ENCODE data around the gene MCM6. TPM values are rescaled to one million over a fixed set of nuclear protein-coding genes. Genes with fewer than 3 reads are reported as not detected.
"Not testable (repeated sequence)": the region's sequence is repeated elsewhere in the genome, so short reads cannot be mapped to it uniquely, and the experiment has no call there.

MCM6 gene
- total and polyA plus RNA-seq, 2 experiments from 2014 or later: 16.4 to 21.4 TPM

DNA sequence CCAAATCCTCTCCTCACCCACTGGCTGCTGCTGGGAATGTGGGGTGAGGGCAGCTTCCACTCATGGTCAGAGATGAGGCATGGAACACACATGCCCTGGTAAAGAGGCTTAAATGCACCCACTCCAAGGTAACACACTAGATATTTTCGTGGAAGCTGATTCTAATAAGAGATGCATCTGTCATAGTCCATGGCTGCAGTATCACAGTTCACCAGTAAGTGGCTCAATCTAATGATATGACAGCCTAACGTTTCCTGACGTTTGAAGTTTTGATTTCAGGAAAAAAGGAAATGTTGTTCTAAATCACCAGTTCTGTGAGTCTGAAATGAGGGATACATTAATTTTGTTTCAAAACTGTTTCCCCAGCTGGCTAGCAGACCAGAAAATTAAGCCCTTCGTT lies 77.5 kb downstream of the MCM6 start:
- Histone ChIP-seq H3K4me3 (no peak overlapping the region), H2AFZ (no peak overlapping the region), H3K79me2 (ENCODE audit: insufficient read depth) (no peaks in the 10 kb centered on the region), H3K36me3 (ENCODE audit: low read depth) (no peaks in the 10 kb centered on the region), H3K9me3 (ENCODE audit: low read depth) (no peaks in the 10 kb centered on the region), H3K27me3 (replicated peaks; ENCODE audit: insufficient read depth) (no peaks in the 10 kb centered on the region), H3K27ac (no peak overlapping the region), H3K4me2 (ENCODE audit: unreplicated experiment) (no peak overlapping the region), H3F3A (ENCODE audit: insufficient read depth) (no peaks in the 10 kb centered on the region), H3K4me1 (ENCODE audit: insufficient read depth) (no peaks in the 10 kb centered on the region), H3K9me2 (ENCODE audit: insufficient read depth) (no peaks in the 10 kb centered on the region), H3K9ac (no peak overlapping the region), H4K20me1 (ENCODE audit: insufficient read depth) (no peaks in the 10 kb centered on the region)
- no peak for TF ChIP-seq EZH2 (IDR thresholded peaks at IDR 0.05; ENCODE audit: insufficient read depth, poor library complexity, severe bottlenecking)
- peak; percentile 30 for DNase-seq
- in situ Hi-C loops (cut with MboI): no loop called here
- WGBS, 2 experiments (ENCODE audit: low coverage in 1 of 2, low lambda C conversion rate in 2 of 2, missing lambda C conversion rate in 2 of 2): 34 to 50% methylated on average over 4 of the region's 4 CpGs

DNA sequence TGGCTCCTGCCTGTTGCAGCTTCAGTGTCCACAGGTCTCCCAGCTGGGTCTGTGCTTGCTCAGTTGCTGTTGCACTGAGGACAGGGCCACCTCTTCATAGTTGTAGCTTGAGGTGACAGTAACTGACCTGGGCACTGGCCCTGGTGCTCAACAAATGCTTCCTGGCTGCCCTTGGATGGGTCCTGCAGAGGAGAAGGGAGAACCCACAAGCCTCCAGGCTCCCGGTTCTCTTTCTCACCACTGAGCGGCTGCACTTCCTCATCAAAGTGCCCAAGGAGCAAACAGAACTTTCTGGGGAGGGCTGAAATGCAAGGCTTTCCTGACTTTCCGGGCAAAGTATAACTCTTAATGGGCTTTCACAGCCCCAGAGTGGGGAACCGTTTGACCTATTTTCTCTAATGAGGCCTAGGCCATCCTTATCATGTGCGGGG lies 78.0 kb downstream of the MCM6 start:
- no peaks in the 10 kb centered on the region for H3K4me1 ChIP-seq (ENCODE audit: insufficient read depth)
- no peak overlapping the region for H3K4me2 ChIP-seq (ENCODE audit: unreplicated experiment)
- no peaks in the 10 kb centered on the region for H4K20me1 ChIP-seq (ENCODE audit: insufficient read depth)
- H3K4me3 ChIP-seq: no peak overlapping the region
- TF ChIP-seq EZH2phosphoT487 (IDR thresholded peaks at IDR 0.05; ENCODE audit: insufficient read depth, low read depth): no peak
- TF ChIP-seq EZH2 (IDR thresholded peaks at IDR 0.05; ENCODE audit: insufficient read depth, poor library complexity, severe bottlenecking): no peak
- H3F3A ChIP-seq (ENCODE audit: insufficient read depth): no peaks in the 10 kb centered on the region
- no peaks in the 10 kb centered on the region for H3K9me2 ChIP-seq (ENCODE audit: insufficient read depth)
- H3K9ac ChIP-seq: no peak overlapping the region
- H3K27ac ChIP-seq: no peak overlapping the region
- H3K79me2 ChIP-seq (ENCODE audit: insufficient read depth): no peaks in the 10 kb centered on the region
- no peak overlapping the region for H2AFZ ChIP-seq
- 69 to 74% methylated on average over 5 of the region's 5 CpGs for WGBS, 2 experiments (ENCODE audit: low coverage in 1 of 2, low lambda C conversion rate in 2 of 2, missing lambda C conversion rate in 2 of 2)
- no peak for DNase-seq
- H3K36me3 ChIP-seq (ENCODE audit: low read depth): no peaks in the 10 kb centered on the region
- in situ Hi-C loops (cut with MboI): no loop called here
- no peaks in the 10 kb centered on the region for H3K9me3 ChIP-seq (ENCODE audit: low read depth)
- H3K27me3 ChIP-seq (replicated peaks; ENCODE audit: insufficient read depth): no peaks in the 10 kb centered on the region

DNA sequence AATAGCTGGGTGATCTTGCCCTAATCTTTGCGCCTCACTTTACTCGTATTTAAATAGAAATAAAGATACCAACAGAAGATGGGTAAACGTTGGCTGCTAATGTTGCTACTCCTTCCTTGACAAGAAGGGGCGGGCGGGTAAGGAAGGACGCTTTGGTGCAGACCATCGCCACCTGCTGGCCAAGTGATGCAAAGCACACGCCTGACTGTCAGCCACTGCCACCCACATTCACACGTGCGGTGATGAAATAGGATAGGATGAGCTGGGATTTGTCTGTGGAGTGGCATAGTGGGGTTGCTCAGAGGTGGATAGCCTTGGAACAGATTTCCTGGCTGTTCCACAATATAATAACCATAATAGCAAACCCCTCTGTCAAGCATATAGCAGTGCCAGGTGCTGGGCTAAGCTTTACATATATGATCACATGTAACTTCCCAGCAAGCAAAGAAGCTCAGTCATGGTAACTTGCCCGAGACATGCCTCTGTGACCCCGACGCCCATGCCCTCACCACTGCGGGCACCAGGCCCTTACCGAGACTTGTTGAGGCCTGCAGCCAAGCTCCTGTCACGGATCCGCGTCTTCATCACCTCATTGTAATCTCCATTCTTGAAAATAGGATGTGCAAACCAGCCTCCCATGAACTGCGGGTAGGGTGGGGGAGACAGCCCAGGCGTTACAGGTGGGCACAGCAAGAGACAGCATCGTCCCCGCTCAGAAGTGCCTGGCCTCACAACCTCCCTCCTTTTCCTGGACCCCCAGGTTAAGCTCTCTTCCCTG lies 78.6 kb downstream of the MCM6 start:
- in situ Hi-C loops (cut with MboI): no loop called here
- no peaks in the 10 kb centered on the region for H4K20me1 ChIP-seq (ENCODE audit: insufficient read depth)
- no peaks in the 10 kb centered on the region for H3K9me2 ChIP-seq (ENCODE audit: insufficient read depth)
- H3K79me2 ChIP-seq (ENCODE audit: insufficient read depth): no peaks in the 10 kb centered on the region
- no peaks in the 10 kb centered on the region for H3K4me1 ChIP-seq (ENCODE audit: insufficient read depth)
- H3F3A ChIP-seq (ENCODE audit: insufficient read depth): no peaks in the 10 kb centered on the region
- no peak overlapping the region for H3K9ac ChIP-seq
- H3K36me3 ChIP-seq (ENCODE audit: low read depth): no peaks in the 10 kb centered on the region
- TF ChIP-seq EZH2phosphoT487 (IDR thresholded peaks at IDR 0.05; ENCODE audit: insufficient read depth, low read depth): no peak
- TF ChIP-seq EZH2 (IDR thresholded peaks at IDR 0.05; ENCODE audit: insufficient read depth, poor library complexity, severe bottlenecking): no peak
- peak overlapping the region; percentile 65; the same call in 1 of the 2 replicates for H2AFZ ChIP-seq
- DNase-seq: peak; percentile 91
- no peaks in the 10 kb centered on the region for H3K9me3 ChIP-seq (ENCODE audit: low read depth)
- H3K4me2 ChIP-seq (ENCODE audit: unreplicated experiment): no peak overlapping the region
- 43 to 46% methylated on average over 22 of the region's 22 CpGs for WGBS, 2 experiments (ENCODE audit: low coverage in 1 of 2, low lambda C conversion rate in 2 of 2, missing lambda C conversion rate in 2 of 2)
- H3K27me3 ChIP-seq (replicated peaks; ENCODE audit: insufficient read depth): no peaks in the 10 kb centered on the region
- no peak overlapping the region for H3K4me3 ChIP-seq
- H3K27ac ChIP-seq: no peak overlapping the region

DNA sequence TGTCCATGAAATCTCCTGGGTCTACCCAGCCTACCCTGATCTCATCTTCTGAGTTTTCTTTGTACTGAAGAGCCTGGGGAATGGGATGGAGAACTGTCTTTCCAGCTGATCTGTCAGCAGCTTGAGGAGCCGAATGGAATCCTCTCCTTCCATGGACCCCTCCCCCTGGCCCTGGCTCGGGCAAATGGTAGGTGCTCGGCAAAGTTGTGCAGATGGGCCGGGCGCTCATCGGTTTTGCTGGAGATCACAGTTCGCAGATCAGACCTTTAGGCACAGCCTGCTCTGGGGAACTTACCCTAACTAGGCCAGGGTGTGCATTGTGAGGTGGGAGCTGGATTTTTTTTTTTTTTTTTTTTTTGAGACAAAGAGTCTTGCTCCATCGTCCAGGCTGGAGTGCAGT lies 79.6 kb downstream of the MCM6 start:
- in situ Hi-C loops (cut with MboI): no loop called here
- Histone ChIP-seq H3F3A (ENCODE audit: insufficient read depth) (0 out of 2 replicates have a peak, but pooled peaks cover under 1% of the 10 kb centered on the region), H2AFZ (no peak overlapping the region), H3K79me2 (ENCODE audit: insufficient read depth) (no peaks in the 10 kb centered on the region), H3K9me3 (ENCODE audit: low read depth) (no peaks in the 10 kb centered on the region), H3K4me3 (no peak overlapping the region), H3K9ac (no peak overlapping the region), H3K27me3 (replicated peaks; ENCODE audit: insufficient read depth) (no peaks in the 10 kb centered on the region), H4K20me1 (ENCODE audit: insufficient read depth) (no peaks in the 10 kb centered on the region), H3K27ac (no peak overlapping the region), H3K4me1 (ENCODE audit: insufficient read depth) (no peaks in the 10 kb centered on the region), H3K36me3 (ENCODE audit: low read depth) (no peaks in the 10 kb centered on the region), H3K4me2 (ENCODE audit: unreplicated experiment) (no peak overlapping the region), H3K9me2 (ENCODE audit: insufficient read depth) (no peaks in the 10 kb centered on the region)
- no peak for DNase-seq
- WGBS, 2 experiments (ENCODE audit: low coverage in 1 of 2, low lambda C conversion rate in 2 of 2, missing lambda C conversion rate in 2 of 2): 84 to 89% methylated on average over 8 of the region's 8 CpGs
- TF ChIP-seq EZH2 (IDR thresholded peaks at IDR 0.05; ENCODE audit: insufficient read depth, poor library complexity, severe bottlenecking) (no peak), EZH2phosphoT487 (IDR thresholded peaks at IDR 0.05; ENCODE audit: insufficient read depth, low read depth) (no peak)

DNA sequence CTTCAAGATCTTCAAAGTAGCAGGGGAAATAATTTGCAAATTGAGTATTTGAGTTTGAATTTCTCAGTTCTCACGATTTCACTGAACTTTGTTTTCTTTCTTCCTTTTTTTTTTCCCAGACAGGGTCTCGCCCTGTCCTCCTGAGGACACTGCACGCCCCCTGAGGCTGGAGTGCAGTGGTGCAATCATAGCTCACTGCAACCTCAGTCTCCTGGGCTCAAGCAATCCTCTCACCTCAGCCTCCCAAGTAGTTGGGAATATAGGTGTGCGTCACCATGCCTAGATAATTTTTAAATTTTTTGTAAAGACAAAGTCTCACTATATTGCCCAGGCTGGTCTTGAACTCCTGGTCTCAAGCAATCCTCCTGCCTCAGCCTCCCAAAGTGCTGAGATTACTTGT lies 80.6 kb downstream of the MCM6 start:
- H3K27ac ChIP-seq; in situ Hi-C loops (cut with MboI): not testable (repeated sequence)

More for the DNA sequence above, 80.6 kb downstream of the MCM6 start:
- not testable (repeated sequence) for H3F3A ChIP-seq (ENCODE audit: insufficient read depth); H2AFZ ChIP-seq; DNase-seq; H3K4me2 ChIP-seq (ENCODE audit: unreplicated experiment); H3K9ac ChIP-seq; H3K27me3 ChIP-seq (replicated peaks; ENCODE audit: insufficient read depth); H4K20me1 ChIP-seq (ENCODE audit: insufficient read depth); H3K4me1 ChIP-seq (ENCODE audit: insufficient read depth); H3K9me2 ChIP-seq (ENCODE audit: insufficient read depth); H3K79me2 ChIP-seq (ENCODE audit: insufficient read depth); H3K9me3 ChIP-seq (ENCODE audit: low read depth); H3K4me3 ChIP-seq; H3K36me3 ChIP-seq (ENCODE audit: low read depth)
- WGBS, 2 experiments (ENCODE audit: low coverage in 1 of 2, low lambda C conversion rate in 2 of 2, missing lambda C conversion rate in 2 of 2): 50% methylated on average over 4 of the region's 4 CpGs
